Testis (tissue), 2 donors: ENCODE measurements around the gene ANKRD55.
"Not testable (repeated sequence)": the region's sequence is repeated elsewhere in the genome, so short reads cannot be mapped to it uniquely, and the experiment has no call there.

Experiments used
- POLR2A ChIP-seq: fragments of 450-650 bp; IDR thresholded peaks from one replicate; pipeline ENCODE4 v1.6.1; 2017; ENCODE audit warnings: antibody characterized with exemption, mild to moderate bottlenecking, moderate library complexity
- TF ChIP-seq, protein P1 (sequence below), 3 experiments: fragments of 450-650 bp in 2 of 3; fragments of 200-600 bp in 1 of 3; sonication (generic) in 1 of 3; IDR thresholded peaks; one replicate each; pipeline ENCODE4 v1.5.1; 2016 to 2019; ENCODE audit warnings: antibody characterized with exemption in 3 of 3, mild to moderate bottlenecking in 2 of 3, moderate library complexity in 1 of 3

DNA sequence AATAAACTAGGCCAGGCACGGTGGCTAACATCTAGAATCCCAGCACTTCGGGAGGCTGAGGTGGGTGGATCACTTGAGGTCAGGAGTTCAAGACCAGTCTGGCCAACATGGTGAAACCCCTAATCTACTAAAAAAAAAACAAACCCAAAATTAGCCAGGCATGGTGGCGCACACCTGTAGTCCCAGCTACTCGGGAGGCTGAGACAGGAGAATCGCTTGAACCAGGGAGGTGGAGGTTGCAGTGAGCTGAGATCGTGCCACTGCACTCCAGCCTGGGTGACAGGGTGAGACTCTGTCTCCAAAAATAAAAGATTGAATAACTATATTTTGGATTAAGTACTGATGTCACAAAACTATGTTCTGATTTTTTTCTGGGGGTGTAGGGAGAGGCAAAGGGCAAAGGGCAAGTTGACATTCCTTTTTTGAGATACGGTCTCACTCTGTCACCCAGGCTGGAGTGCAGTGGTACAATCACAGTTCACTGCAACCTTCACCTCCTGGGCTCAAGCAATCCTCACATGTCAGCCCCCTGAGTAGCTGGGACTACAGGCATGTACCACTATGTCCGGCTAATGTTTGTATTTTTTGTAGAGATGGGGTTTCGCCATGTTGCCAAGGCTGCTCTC lies 110.7 kb downstream of the ANKRD55 start:
- not testable (repeated sequence) for TF ChIP-seq POLR2A
- TF ChIP-seq, protein P1, sequence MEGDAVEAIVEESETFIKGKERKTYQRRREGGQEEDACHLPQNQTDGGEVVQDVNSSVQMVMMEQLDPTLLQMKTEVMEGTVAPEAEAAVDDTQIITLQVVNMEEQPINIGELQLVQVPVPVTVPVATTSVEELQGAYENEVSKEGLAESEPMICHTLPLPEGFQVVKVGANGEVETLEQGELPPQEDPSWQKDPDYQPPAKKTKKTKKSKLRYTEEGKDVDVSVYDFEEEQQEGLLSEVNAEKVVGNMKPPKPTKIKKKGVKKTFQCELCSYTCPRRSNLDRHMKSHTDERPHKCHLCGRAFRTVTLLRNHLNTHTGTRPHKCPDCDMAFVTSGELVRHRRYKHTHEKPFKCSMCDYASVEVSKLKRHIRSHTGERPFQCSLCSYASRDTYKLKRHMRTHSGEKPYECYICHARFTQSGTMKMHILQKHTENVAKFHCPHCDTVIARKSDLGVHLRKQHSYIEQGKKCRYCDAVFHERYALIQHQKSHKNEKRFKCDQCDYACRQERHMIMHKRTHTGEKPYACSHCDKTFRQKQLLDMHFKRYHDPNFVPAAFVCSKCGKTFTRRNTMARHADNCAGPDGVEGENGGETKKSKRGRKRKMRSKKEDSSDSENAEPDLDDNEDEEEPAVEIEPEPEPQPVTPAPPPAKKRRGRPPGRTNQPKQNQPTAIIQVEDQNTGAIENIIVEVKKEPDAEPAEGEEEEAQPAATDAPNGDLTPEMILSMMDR (IDR thresholded peaks at IDR 0.05) = not testable (repeated sequence)
